Activated CD8-positive, alpha-beta T cell treated with anti-CD3 and anti-CD28 coated beads for 36 hours (primary cell): ENCODE measurements around the gene MMP8. TPM values are rescaled to one million over a fixed set of nuclear protein-coding genes. Genes with fewer than 3 reads are reported as not detected.

ENCODE experiments used
- ATAC-seq: fragments of 200-7000 bp; cut with Tn5 transposase; one replicate; pipeline ENCODE4 v1.10.0; 2021; ENCODE audit warnings: mild to moderate bottlenecking, moderate library complexity
- CTCF ChIA-PET: fragments of 350-600 bp; sonication (Branson Sonifier 250); formaldehyde crosslinking; loops from one replicate; lab custom pipeline; 2021; ENCODE audit warnings: antibody characterized with exemption; lab: Charles Lee
- POLR2A ChIA-PET: fragments of 350-600 bp; sonication (Branson Sonifier 250); formaldehyde crosslinking; loops from one replicate; lab custom pipeline; 2021; ENCODE audit warnings: antibody characterized with exemption; lab: Charles Lee
- DNase-seq: peaks from one replicate; pipeline ENCODE4 v3.0.0-alpha.2; 2020
- H3K27ac Mint-ChIP-seq: one replicate; pipeline ENCODE4 v1.8.0; 2021; ENCODE audit warnings: mild to moderate bottlenecking, mixed read lengths
- H3K27me3 Mint-ChIP-seq: one replicate; pipeline ENCODE4 v1.8.0; 2021; ENCODE audit warnings: mixed read lengths
- H3K36me3 Mint-ChIP-seq: one replicate; pipeline ENCODE4 v1.8.0; 2021; ENCODE audit warnings: low read depth, mixed read lengths
- H3K4me1 Mint-ChIP-seq: one replicate; pipeline ENCODE4 v1.8.0; 2021; ENCODE audit warnings: low read depth, mixed read lengths
- H3K4me3 Mint-ChIP-seq: one replicate; pipeline ENCODE4 v1.8.0; 2021; ENCODE audit warnings: mild to moderate bottlenecking, moderate library complexity, mixed read lengths
- H3K9me3 Mint-ChIP-seq: one replicate; pipeline ENCODE4 v1.8.0; 2021; ENCODE audit warnings: mixed read lengths
- intact Hi-C: fragments of 100-400 bp; cut with micrococcal nuclease; formaldehyde crosslinking; loops from one replicate; pipeline ENCODE4 v1.10.0; 2022
- total RNA-seq, 2 experiments: library from RNA; stranded (reverse); gene quantifications; one replicate each; pipeline ENCODE4 v1.2.3, GENCODE V29; 2021
- TF ChIP-seq, protein P1 (sequence below): fragments of 200-600 bp; IDR thresholded peaks from one replicate; pipeline ENCODE4 v1.8.0; 2022; ENCODE audit warnings: antibody characterized with exemption, mild to moderate bottlenecking

The MMP8 gene
- total RNA-seq, 2 experiments from 2014 or later, result not detected

DNA sequence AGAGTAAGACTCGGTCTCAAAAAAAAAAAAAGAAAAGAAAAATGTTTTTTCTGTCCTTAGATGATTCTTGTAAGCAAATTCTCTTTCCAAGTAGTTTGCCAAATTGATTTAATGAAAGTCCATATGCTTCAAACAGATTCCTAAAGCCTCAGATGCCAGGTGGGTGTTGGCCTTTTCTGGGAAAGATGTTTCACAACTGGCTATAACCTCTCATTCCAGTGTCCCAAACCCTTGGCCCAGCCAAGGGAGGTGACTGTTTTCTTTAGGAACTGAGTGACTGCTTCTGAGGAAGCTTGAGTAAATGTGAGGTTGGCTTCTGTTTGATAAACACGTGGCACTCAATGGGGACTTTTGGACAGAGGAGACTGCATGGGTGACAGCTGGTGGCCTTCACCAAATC, 46.7 kb downstream of the MMP8 start:
- H3K36me3 Mint-ChIP-seq, result no peaks in the 10 kb centered on the region
- no peak for ATAC-seq
- H3K9me3 Mint-ChIP-seq, result no peaks in the 10 kb centered on the region
- TF ChIP-seq, protein P1, sequence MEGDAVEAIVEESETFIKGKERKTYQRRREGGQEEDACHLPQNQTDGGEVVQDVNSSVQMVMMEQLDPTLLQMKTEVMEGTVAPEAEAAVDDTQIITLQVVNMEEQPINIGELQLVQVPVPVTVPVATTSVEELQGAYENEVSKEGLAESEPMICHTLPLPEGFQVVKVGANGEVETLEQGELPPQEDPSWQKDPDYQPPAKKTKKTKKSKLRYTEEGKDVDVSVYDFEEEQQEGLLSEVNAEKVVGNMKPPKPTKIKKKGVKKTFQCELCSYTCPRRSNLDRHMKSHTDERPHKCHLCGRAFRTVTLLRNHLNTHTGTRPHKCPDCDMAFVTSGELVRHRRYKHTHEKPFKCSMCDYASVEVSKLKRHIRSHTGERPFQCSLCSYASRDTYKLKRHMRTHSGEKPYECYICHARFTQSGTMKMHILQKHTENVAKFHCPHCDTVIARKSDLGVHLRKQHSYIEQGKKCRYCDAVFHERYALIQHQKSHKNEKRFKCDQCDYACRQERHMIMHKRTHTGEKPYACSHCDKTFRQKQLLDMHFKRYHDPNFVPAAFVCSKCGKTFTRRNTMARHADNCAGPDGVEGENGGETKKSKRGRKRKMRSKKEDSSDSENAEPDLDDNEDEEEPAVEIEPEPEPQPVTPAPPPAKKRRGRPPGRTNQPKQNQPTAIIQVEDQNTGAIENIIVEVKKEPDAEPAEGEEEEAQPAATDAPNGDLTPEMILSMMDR, result no peak
- H3K4me1 Mint-ChIP-seq, result no peaks in the 10 kb centered on the region
- ChIA-PET POLR2A (no interaction called here), CTCF (interaction anchor here (2.1 kb wide), 1 partner anchor 12 kb away, joined by 14 read pairs; no protein-coding TSS in a partner anchor)
- no peak for DNase-seq
- H3K4me3 Mint-ChIP-seq, result no peak overlapping the region
- intact Hi-C loops, result no loop called here
- H3K27ac Mint-ChIP-seq, result no peak overlapping the region
- H3K27me3 Mint-ChIP-seq, result peaks cover 14% of the 10 kb centered on the region

GRCh38 chr11:102676084-102676483, 48.7 kb downstream of the MMP8 start:
- intact Hi-C loops, result no loop called here
- H3K9me3 Mint-ChIP-seq, result no peaks in the 10 kb centered on the region
- ATAC-seq (no peak), DNase-seq (no peak)
- ChIA-PET CTCF (interaction anchor here (1.5 to 2.6 kb wide), 2 partner anchors 10 to 58 kb away, joined by 3 to 14 read pairs; no protein-coding TSS in a partner anchor), POLR2A (no interaction called here)
- TF ChIP-seq, protein P1, result no peak
- peaks cover 6% of the 10 kb centered on the region for H3K27me3 Mint-ChIP-seq
- no peaks in the 10 kb centered on the region for H3K36me3 Mint-ChIP-seq
- H3K27ac Mint-ChIP-seq, result no peak overlapping the region
- H3K4me1 Mint-ChIP-seq, result no peaks in the 10 kb centered on the region
- no peak overlapping the region for H3K4me3 Mint-ChIP-seq

DNA sequence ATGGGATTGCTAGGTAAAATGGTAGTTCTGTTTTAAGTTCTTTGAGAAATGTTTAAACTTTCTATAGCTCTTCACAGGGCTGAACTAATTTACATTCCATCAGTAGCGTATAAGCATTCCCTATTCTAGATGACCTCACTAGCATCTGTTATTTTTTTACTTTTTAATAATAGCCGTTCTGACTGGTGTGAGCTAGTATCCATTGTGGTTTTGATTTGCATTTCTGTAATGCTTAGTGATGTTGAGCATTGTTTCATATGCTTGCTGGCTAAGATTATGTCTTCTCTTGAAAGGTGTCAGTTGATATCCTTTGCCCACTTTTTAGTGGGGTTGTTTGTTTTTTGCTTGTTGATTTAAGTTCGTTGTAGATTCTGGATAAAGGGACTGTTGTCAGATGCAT, 55.1 kb downstream of the MMP8 start:
- intact Hi-C loops, result loop anchor here (5.0 kb wide), 1 partner anchor 327 kb away; no protein-coding TSS in a partner anchor
- CTCF ChIA-PET, result interaction anchor here (1.6 kb wide), 1 partner anchor 174 kb away, joined by 3 read pairs; no protein-coding TSS in a partner anchor
- no peak overlapping the region for H3K27ac Mint-ChIP-seq
- peaks cover 2% of the 10 kb centered on the region for H3K27me3 Mint-ChIP-seq
- no peaks in the 10 kb centered on the region for H3K9me3 Mint-ChIP-seq
- no peak overlapping the region for H3K4me3 Mint-ChIP-seq
- H3K4me1 Mint-ChIP-seq, result no peaks in the 10 kb centered on the region
- TF ChIP-seq, protein P1, result no peak
- no peak for ATAC-seq
- H3K36me3 Mint-ChIP-seq, result no peaks in the 10 kb centered on the region
- POLR2A ChIA-PET, result no interaction called here
- DNase-seq, result no peak

DNA sequence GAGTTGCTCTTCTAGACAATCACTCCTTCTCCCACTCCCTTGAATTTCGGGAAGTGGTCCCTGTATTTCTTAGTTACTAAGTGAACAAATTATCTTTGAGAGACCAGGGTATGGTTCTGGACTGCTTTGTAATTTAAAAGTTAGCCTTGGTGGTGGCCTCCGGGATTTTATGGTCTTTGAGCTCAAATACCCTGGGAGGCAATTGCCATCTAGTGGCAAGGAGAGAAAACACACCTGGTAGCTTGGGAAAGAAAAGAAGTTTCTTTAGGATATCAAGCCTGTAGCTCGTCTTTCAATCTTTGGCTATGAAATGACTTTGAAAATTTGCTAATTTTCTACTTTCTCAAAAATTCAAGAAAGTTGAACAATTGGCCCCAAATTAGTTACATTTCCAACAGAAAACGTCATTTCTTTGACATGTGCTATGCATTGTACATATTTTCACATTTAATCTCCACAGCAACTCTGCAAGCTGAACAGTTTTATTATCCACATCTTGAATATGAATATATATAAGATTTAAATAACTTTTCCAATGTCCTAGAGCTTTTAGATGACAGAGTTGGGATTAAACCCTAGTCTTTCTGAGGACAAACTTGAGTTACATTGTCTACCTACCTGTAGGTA, 58.3 kb downstream of the MMP8 start:
- Mint-ChIP-seq H3K9me3 (no peaks in the 10 kb centered on the region), H3K27me3 (peaks cover 2% of the 10 kb centered on the region), H3K4me3 (no peak overlapping the region), H3K27ac (no peak overlapping the region), H3K36me3 (no peaks in the 10 kb centered on the region), H3K4me1 (no peaks in the 10 kb centered on the region)
- DNase-seq, result peak; percentile 23
- intact Hi-C loops, result loop anchor here (5.0 kb wide), 1 partner anchor 324 kb away; no protein-coding TSS in a partner anchor
- ChIA-PET POLR2A (interaction anchor here (1.8 kb wide), 1 partner anchor 16 kb away, joined by 4 read pairs; no protein-coding TSS in a partner anchor), CTCF (interaction anchor here (0.6 to 4.2 kb wide), 62 partner anchors 9 to 468 kb away, joined by 3 to 51 read pairs (median 5); partner anchors contain the start of genes BIRC3 and MMP20)
- TF ChIP-seq, protein P1, result peak; percentile 78
- no peak for ATAC-seq
